HTR-8/SVneo (cell line): ENCODE data around the gene PTPN5.

Source experiments
- DNase-seq: peaks from one replicate; pipeline ENCODE4 v3.0.0; 2011; ENCODE audit warnings: low spot score, mixed read lengths; ENCODE audit not compliant: insufficient read length
- FAIRE-seq: peaks from 2 replicates; lab custom pipeline; 2011; peaks lifted over from hg19 to GRCh38; lab: Jason Lieb, UNC

PTPN5 gene

DNA sequence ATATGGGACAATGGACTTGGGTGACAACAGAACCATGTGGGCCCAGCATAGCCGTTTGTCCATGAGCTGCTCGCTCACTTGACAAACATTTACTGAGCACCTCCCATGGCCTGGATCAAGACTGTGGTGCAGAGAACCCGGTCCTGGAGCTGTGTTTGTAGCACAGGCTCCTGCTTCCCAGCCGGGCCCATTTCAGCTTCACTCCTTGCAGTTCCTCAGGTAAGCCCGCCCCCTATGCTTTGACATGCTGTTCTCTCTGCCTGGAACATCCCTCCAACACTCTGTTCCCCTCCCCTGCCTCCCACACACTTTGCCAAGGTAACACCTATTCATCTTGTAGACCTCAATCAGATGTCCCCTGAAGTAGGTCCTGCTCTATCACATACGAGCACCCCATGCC lies 46.3 kb downstream of the PTPN5 start:
- FAIRE-seq, result no peak

GRCh38 chr11:18743900-18744514 lies 47.6 kb downstream of the PTPN5 start:
- FAIRE-seq (no peak), DNase-seq (no peak)

More for the DNA sequence above, 46.3 kb downstream of the PTPN5 start:
- no peak for DNase-seq

- DNase-seq (no peak), FAIRE-seq (no peak)
These were observed 48.2 kb downstream of the PTPN5 start for GRCh38 chr11:18743365-18743764.

DNA sequence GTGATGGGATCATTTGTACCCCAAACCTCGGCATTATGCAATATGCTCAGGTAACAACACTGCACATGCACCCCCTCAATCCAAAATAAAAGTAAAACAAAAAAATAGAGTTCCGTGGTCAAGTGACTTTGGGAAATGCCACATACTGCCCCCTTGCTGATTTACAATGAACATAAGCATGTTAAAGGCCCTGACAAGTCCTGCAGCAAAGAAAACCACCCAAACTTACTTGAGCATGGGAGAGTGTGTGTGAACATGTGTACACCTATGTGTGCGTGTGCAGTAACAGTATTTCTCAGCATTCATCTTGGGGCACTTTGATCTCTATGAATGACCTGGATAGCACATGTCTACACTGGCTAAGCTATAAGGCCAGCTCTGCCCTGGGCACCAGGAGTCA lies 49.8 kb downstream of the PTPN5 start:
- DNase-seq (no peak), FAIRE-seq (no peak)

- FAIRE-seq (no peak), DNase-seq (no peak)
These were observed 51.9 kb downstream of the PTPN5 start for GRCh38 chr11:18739685-18740084.

DNA sequence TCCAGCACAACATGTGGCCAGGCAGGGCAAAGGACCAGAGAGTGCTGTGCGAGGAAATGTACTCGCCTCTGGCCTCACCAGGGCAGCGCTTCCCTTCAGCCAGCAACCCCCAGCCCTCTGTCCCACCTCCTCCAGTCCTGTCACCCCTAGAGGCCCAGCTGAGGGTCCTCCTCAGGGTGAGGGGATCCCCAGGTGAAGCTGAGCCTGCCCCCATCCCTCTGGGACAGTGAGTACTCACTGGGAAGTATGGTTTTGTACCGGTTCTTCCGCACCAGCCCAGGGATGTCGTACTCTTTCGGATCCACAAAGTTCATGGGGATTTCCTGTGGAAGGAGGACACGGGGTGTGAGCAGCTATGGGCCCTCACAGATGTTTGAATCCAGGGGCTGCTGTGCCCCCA lies 54.0 kb downstream of the PTPN5 start:
- DNase-seq (no peak), FAIRE-seq (no peak)

- FAIRE-seq (no peak), DNase-seq (no peak)
These were observed 54.9 kb downstream of the PTPN5 start for GRCh38 chr11:18736590-18737148.

DNA sequence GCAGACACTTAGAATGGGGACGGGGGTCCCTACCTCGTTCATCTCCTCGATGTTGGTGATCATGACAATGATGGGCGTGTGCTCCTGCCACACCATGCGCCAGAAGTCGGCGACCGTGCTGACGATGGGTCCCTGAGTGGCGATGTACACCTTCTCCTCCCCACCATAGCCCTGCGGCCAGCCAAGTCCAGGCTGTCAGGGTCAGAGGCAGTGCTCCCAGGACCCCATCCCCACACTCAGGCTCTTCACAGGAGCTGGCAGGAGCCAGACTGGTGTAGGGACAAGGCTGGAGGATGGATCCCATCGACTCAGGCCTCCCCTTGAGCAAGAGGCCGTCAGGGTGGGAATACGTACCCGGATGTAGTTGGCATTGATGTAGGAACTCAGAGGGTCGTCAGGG lies 58.4 kb downstream of the PTPN5 start:
- no peak for DNase-seq
- no peak for FAIRE-seq

- DNase-seq (peak; percentile 71), FAIRE-seq (no peak)
These were observed 59.4 kb downstream of the PTPN5 start for GRCh38 chr11:18731949-18732821.

DNA sequence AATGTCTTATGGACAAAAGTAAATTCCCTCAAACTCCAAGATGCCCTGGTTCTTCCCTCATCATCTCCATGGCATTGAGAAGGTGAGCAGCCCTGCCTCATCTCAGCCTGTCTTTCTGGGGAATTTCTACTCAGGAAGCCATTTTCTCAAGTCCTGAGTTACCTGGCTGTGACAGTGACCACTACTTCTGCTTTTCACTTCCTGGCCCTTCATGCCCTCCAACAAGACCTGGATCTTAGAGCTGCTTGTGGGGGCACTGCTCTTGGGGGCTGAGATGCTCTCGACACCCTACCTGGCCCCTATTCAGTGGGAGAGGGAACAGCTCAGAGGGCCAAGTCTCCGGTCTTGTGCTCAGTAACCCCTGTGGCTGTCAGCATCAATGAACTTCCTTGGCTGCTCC lies 60.2 kb downstream of the PTPN5 start:
- no peak for FAIRE-seq
- no peak for DNase-seq

DNA sequence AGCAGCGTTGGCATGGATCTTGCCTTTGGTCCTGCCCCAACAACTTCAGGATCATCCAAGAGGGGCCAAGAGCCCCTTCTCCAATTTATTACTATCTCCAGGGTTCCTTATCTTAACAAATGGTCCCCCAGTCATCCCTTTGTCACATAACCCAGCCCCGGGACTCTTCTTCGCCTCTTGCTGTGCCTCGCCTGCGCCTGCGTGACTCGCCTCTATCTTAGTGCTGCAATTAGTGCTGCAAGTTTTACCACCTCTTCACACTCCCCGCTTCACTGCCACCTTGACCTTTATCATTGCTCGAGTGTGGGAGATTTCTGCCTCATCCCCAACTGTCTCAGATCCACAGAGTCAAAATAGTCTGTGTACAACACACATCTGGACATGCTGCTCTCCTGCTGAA lies 61.6 kb downstream of the PTPN5 start:
- DNase-seq (no peak), FAIRE-seq (no peak)

DNA sequence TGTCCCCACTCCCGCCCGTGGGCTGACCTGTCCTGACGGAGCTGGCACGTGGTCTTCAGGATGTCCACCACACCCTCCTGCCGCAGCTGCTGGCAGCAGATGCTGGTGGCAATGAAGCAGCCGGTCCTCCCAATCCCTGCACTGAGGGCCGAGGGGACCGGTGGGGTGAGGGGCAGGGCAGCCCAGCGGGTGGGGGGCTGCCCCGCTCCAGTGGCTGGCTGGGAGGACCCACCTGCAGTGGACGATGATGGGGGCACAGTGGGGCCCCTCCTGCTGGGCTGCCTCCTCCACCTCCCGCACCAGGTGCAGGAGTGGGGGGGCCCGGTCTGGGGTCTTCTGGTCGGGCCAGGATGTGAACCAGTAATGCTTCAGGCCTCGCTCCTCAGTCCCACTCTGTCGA lies 62.2 kb downstream of the PTPN5 start:
- DNase-seq, result no peak
- FAIRE-seq, result no peak

- FAIRE-seq (no peak), DNase-seq (no peak)
These were observed 62.9 kb downstream of the PTPN5 start for GRCh38 chr11:18728658-18729057.

- peak; percentile 86 for FAIRE-seq
These were observed 63.9 kb downstream of the PTPN5 start for GRCh38 chr11:18727479-18728236.

GRCh38 chr11:18726040-18726439 lies 65.6 kb downstream of the PTPN5 start, which contains the start of gene IGSF22:
TSS of gene IGSF22 (minus strand) at chr11:18726188. CDS start at chr11:18724236, 1,952 bp downstream.
- FAIRE-seq, result no peak
- no peak for DNase-seq

More at GRCh38 chr11:18727479-18728236, 63.9 kb downstream of the PTPN5 start:
- peak; percentile 51 for DNase-seq

GRCh38 chr11:18723991-18724390 lies 67.6 kb downstream of the PTPN5 start:
- FAIRE-seq (no peak), DNase-seq (no peak)

- DNase-seq (no peak), FAIRE-seq (no peak)
These were observed 69.3 kb downstream of the PTPN5 start for GRCh38 chr11:18722293-18722637.

DNA sequence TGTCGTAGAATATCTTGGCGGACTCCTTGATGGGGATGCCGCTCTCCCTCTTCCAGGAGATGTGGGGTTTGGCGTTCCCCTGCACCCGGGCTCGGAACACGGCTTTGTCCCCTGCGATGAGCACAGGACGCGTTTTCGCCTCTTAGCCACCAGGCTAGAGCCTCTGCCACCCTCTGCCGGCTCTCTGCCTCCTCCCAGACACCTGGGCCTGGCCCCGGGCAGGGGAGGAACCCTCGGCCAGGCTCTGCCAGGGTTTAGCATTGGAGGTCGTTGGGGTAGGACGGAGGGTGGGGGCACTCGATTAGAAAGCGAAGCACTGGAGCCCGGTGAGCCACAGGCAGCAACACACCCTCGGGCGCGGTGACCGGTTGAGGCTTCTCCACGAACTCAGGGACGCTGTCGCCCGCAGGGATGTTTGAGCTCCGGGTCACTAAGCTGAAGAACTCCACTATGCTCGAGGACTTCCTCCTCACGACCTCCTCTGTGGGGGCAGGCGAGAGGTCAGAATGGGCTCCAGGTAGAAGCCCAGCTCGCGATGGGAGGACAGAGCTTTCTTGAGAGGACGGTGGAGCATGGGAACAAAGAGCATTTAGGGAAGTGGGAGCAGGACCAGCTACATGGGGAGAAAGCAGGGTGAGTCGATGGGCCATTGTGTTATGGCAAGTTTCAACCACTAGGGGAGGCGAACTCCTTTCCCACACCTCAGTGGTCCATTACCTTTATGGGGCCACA lies 69.9 kb downstream of the PTPN5 start:
- FAIRE-seq, result peak; percentile 40
- DNase-seq, result peak; percentile 61

DNA sequence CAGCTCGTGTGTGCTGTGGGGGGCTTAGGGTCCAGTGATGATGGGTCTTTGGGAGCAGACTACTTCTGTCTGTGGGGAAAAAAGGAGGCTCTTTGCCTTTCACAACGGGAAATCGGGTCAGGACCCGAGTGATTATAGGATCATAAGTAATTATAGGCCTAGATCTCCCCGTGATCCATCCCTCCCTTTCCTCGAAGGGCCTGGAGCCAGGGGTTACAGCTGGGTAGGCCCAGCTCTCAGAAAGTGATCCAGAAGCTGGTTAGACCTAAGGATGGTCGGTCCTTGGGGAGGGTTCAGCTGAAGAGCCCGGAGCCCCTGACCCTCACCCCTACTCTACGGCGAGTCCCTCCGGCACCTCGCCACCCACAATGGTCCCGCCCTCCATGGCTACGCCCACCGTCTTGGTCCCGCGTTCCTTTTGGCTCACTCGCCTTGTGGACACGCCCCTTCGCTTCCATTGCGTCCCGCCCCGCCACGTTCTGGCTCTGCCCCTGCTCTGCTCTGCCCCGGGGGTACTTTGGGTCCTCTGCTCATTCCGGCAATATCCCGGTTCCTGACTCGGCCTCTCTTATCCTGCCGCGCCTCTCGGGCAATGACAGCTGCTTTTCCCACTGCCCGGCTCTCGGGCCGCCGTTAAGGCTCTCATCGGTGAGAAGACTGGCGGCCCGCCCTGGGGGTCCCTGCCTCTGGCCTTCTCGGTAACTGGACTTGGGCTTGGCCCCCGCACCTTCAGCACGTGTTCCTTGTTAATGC lies 70.6 kb downstream of the PTPN5 start:
- DNase-seq, result peak; percentile 72
- peak; percentile 91 for FAIRE-seq
